ENCODE data around the gene SMG9.

SMG9 gene

GRCh38 chr19:43752287-43752875 is 2.4 kb downstream of the SMG9 start:
- no peak for DNase-seq

DNA sequence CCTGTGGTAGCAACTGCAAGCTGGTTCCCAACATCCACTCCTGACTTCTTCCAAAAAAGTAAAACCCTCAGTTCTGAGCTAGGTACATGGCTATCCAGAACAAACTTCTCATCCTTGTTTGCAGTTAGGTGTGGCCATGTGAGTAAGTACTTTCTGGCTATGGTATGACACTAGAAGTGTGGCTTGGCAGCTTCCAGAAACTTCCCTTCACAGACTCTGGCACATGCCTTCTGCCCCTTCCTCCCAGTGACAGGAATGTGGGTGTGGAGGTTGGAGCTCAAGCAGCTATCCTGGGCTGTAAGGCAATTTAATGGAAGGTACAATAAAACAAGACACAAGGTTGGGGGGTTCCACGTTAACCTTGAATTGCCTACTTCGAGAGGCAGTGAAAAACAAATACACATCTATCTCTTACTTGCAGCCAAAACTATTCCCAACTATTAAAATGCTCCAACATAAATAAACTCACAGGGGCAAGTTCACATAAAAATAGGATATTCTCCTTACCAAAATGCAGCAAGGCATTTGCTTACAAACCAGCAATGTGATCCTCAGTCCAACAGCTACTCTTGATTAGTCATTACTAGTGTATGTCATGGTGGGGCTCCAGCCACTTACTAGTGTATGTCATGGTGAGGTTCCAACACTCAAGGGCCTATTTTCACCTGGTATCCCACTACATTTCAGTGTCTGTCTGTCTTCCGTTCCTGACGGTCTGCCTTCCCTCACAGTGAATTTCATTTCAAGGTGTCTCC is 3.1 kb downstream of the SMG9 start:
- DNase-seq: no peak

DNA sequence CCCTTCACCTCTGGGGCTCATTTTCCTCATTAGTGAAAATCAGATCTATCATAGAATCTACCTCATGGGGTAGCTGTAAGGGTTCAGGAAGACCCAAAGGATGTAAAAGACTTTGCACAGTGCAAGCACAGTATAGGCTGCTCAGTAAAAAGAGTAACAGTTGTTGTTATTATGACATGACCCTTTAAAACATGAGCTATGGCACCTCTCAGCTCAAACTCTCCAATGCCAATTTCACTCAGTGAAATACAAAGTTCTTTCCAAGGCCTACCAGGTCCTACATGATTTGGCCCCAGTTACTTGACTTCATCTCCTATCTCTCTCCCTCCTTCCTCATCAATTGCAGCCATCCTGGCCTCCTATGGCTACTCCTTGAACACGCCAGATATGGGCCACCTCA is 4.9 kb downstream of the SMG9 start:
- no peak for DNase-seq

DNA sequence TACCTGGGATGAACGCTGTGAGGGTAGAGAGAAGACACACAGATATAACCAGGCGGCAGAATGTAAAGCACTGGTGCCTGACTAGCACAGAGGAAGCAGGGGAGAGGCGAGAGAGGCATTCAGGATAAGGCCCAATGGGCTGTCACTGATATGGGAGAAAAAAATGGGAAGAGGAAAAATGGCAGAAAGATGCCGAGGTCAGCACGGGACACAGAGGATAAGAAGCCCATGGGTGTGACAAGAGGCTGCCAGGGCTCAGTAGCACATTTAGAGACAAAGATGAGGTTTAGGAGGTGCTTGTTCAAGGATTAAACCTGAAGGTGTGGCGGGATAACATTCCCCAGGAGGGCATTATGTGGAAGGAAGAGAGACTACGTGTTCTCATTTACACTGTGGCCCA is 5.6 kb downstream of the SMG9 start:
- no peak for DNase-seq

DNA sequence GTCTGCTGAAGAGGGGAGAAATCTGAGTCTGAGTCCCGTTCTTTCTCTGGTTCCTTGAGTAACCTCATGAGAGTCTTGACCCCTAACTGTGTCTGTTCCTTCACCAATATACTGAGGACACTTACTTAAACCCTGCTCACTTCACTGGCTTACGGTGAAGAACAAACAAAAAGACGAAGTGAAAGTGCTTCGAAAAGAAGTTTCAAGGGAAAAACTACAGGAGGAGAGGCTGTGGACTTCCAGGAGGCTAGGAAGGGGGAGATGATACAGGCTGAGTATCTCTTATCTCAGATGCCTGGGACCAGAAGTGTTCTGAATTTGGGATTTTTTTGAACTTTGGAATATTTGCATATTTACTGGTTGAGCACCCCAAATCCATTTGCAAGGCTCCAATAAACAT is 6.1 kb downstream of the SMG9 start:
- DNase-seq: no peak

DNA sequence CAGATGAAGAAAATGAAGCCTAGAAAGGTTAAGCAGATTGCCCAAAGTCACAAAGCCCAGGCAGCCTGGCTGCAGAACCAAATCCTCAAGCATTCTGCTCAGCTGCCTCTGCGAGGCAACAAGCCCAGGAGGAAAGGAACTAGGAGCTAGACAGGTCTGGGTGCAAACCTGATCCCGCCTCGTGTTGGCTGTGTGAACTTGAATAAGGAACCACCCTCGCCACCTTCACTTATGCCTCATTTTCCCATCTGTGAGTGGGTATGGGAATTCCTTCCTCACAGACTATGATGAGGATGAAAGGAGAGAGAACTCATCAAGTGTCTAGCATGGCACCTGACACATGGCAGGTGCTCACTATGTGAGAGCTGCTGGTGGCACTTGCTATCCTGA is 6.6 kb downstream of the SMG9 start:
- DNase-seq: no peak

DNA sequence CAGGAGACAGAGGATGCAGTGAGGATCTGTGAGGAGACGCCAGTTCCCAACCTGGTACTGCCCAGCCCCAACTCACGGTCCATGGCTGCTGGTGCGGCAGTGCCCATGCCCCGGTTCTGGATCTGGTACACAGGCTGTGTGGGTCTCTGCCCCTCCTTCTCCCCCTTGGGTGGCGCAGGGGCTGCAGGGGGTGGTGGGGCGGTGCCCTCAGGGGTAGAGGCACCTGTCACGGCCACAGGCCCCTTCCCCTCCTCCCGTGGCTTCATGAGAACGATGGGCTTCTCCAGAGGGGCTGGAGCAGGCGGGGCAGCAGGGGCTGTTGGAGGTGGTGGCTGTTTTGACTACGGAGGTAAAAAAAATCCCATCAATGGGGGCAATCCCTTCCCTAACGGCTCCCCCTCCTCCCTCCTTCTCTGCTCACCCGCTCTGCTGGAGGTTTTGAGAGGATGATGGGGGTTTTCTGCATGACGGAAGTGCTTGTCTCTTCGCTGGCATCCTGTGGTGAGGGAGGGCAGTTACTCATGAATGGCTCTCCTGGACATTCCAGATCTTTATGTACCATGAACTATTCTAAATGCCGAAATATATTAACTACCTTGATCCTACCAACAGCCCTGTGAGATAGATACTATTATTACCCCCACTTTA is 7.1 kb downstream of the SMG9 start:
- no peak for DNase-seq

DNA sequence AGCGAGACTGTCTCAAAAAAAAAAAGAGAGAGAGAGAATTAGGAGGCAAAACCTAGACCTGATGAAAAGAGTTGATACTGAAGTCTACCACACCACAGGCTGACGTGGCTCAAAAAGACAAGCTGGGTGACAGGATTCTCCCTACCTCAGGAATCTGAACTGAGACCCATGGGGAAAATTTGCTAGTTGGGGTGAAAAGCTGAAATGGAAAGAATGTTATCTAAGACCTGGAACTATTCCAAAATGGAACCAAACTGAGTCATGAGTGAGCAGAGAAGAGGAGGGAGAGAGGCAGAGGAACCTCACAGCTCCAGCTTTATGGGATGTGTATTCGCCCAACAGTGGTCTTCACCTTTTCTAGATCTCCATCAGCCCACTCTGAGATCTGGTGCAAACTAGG is 11.7 kb downstream of the SMG9 start:
- DNase-seq: no peak

DNA sequence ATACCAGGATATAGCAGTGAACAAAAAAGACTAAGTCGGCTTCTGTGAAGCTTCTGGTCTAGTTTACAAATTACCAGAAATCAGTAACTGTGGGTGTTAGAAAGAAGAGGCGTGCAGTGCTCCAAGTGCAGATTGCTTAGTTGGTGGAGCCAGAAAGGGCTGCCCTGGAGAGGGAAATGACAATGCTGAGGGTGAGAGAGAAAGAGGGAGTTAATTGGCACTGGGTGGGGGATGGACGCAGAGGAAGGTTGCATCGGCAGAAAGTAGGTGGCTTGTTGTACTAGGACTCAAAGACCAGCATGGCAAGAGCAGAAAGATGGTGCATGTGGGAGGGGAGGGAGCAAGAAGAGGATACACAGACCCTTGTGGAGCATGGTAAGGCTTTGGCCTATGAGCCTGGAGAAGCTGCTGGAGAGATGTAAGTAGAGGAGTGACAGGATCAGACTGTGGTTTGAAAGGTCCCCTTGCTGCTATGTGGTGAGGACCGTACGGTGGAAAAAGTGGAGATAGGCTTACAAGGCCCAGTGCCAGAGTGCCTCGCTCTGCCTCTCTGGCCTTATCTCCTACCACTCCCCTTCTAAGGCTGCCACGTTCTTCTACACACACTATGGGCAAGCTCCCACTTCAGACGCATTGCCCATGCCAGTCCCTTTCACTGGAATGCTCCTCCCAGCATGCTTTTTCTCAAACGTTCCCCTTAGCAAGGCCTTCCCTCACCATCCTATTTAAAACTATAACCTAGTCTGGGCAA is 13.5 kb downstream of the SMG9 start:
- no peak for DNase-seq

GRCh38 chr19:43739439-43740235 is 15.1 kb downstream of the SMG9 start:
- DNase-seq: no peak

DNA sequence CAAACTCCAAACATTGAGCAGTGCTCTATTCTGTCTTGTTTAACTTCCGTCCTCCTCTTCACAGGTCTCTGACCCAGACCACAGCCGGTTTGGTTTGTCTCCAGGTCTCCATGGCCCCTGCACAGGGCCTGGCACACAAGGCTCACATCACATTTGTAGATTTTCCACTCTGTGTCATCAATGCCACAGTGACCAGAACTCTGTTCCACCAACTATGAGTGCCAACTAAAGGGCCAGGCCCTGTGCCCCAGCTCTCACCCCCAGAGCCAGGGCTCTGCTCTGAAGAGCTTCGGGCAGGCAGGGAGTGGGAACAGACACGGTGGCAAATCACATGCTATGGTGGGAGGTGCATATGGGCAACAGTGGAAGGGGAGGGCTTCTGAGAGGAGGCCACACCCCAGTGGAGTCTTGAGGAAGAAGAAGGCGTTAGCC is 16.0 kb downstream of the SMG9 start:
- DNase-seq: no peak

DNA sequence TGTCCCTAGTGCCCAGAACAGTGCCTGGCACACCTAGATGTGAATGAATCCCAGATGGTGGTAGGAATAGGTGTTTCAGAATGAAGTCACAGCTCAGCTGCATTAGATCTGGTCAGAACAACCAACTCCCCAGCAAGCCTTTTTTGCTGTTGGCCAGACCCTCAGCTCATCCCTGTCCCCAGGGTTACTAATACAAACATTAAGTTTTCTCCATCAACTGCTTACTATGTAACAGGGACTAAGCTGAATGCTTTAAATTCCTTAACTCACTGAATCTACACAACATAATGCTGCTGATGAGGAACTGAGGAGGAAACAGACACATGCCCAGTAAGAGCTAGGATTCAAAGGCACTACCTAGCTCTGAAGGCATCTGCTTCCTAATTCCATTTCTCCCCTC is 18.8 kb downstream of the SMG9 start:
- DNase-seq: no peak

DNA sequence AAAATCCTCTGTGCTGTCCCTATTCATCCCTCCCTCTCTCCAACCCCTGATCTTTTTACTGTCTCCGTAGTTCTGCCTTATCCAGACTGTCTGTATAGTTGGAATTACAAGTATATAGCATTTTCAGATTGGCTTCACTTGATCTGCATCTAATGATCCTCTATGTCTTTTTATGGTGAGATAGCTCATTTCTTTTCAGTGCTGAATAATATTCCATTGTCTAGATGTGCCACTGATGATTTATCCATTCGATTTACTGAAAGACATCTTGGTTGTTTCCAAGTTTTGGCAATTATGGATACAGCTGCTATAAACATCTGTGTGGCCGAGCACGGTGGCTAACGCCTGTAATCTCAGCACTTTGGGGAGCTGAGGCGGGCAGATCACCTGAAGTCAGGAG is 19.7 kb downstream of the SMG9 start:
- DNase-seq: no peak

- no peak for DNase-seq
These were observed 22.9 kb downstream of the SMG9 start for GRCh38 chr19:43731846-43732245.

DNA sequence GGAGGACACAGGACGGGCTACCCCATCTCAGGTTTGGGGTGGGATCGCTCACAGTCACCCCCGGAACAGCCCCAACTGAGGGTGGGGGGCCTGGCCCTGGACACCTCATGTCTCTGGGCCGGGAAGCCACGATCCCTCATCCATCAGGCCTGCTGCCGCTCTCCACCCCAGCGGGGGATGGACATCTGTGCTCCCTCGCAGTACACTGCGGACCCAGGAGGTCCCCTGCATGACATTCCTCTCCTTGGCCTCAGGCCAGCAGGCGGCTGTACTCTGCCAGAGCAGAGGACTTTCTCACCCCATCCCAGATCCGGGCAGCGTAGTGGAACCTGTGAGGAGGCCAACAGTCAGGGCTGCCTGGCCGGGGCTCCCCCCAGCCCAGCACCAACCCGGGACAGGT is 23.4 kb downstream of the SMG9 start:
- DNase-seq: no peak

DNA sequence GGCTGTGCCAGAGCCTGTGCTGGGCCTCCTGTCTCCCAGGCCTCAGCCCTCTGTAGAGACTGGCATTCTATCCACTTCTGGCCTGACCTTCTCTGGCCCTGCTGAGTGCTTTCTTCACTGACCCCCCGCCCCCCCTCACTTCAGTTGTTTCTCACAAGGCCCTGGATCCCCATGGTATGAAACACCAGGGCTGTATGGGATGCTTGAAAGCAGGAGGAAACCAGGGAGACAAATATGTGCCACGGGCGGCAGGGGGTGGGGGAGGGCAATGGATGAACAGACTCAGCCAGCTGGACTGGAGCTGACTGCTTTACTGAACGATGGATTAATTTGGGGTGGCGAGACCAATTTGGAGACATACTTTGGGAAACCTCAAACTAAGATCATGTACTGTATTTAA is 24.8 kb downstream of the SMG9 start:
- DNase-seq: no peak

GRCh38 chr19:43727593-43727853 is 27.2 kb downstream of the SMG9 start:
- DNase-seq: no peak

GRCh38 chr19:43726736-43727592 is 27.8 kb downstream of the SMG9 start:
- DNase-seq: no peak

DNA sequence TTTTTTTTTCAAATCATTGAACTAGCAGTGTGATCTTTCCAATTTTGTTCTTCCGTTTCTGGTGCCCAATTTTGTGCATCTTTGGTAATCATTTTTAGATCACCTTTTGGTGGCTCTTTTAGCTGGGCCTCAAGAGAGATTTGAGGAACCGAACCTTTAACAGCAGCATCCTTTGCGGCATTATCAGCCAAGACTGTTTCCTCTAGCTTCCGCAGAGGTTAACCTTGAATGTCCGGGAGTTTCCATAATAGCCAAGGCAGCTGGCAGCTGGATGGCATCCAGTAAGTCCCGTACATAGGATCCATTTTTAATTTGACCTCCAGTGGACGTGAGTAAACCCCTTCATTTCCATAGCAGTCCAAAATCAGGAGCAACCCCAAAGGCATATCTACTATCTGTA is 29.3 kb downstream of the SMG9 start:
- DNase-seq: no peak

- DNase-seq: no peak
These were observed 29.9 kb downstream of the SMG9 start for GRCh38 chr19:43724896-43725295.

- no peak for DNase-seq
These were observed 31.2 kb downstream of the SMG9 start for GRCh38 chr19:43723588-43723987.

- no peak for DNase-seq
These were observed 33.2 kb downstream of the SMG9 start for GRCh38 chr19:43721469-43722048.

All from stimulated activated CD4-positive, alpha-beta T cell treated with anti-CD3 and anti-CD28 coated beads, Interleukin-12 subunit alpha, Interleukin-12 subunit beta, amount 100 ng/mL, for 4 hours (primary cell).